H1 (cell line): ENCODE data around the gene ATCAY. TPM values are rescaled to one million over a fixed set of nuclear protein-coding genes. Genes with fewer than 3 reads are reported as not detected.

Source experiments
- CTCF ChIA-PET: fragments of 300-600 bp; sonication (Branson Sonifier 250); formaldehyde crosslinking; loops from one replicate; lab custom pipeline; 2021; ENCODE audit not compliant: partially characterized antibody; lab: Charles Lee
- POLR2A ChIA-PET: fragments of 300-600 bp; sonication (Branson Sonifier 250); formaldehyde crosslinking; loops from one replicate; lab custom pipeline; 2021; ENCODE audit warnings: inconsistent platforms; ENCODE audit not compliant: partially characterized antibody; lab: Charles Lee
- DNase-seq, 2 experiments: peaks; one replicate each; pipeline versions ENCODE4 v3.0.0 to v3.0.0-alpha.2; 2010 to 2022; ENCODE audit warnings: low spot score in 2 of 2, low read depth in 1 of 2, mixed read lengths in 1 of 2
- FAIRE-seq: peaks from 2 replicates; lab custom pipeline; 2011; peaks lifted over from hg19 to GRCh38; lab: Jason Lieb, UNC
- H2AFZ ChIP-seq: 2 replicates; pipeline ENCODE4 v1.8.1; 2012; ENCODE audit warnings: low read length, inconsistent platforms
- H2AK5ac ChIP-seq: 2 replicates; pipeline ENCODE4 v1.6.1; 2013; ENCODE audit warnings: low read depth, low read length
- H2BK120ac ChIP-seq: replicated peaks from 2 replicates; pipeline ENCODE3; 2013; ENCODE audit warnings: low read depth, low read length, inconsistent platforms
- H2BK12ac ChIP-seq: 2 replicates; pipeline ENCODE4 v1.6.1; 2013; ENCODE audit warnings: low read depth, low read length
- H2BK15ac ChIP-seq: 2 replicates; pipeline ENCODE4 v1.6.1; 2013; ENCODE audit warnings: low read length
- H2BK20ac ChIP-seq: 2 replicates; pipeline ENCODE4 v1.6.1; 2013; ENCODE audit warnings: low read length
- H2BK5ac ChIP-seq: 2 replicates; pipeline ENCODE4 v1.6.1; 2013; ENCODE audit warnings: low read depth, low read length
- H3K14ac ChIP-seq: 2 replicates; pipeline ENCODE4 v1.6.1; 2013; ENCODE audit warnings: inconsistent platforms; ENCODE audit not compliant: insufficient read length
- H3K18ac ChIP-seq: 2 replicates; pipeline ENCODE4 v1.6.1; 2013; ENCODE audit warnings: low read length; ENCODE audit errors: extremely low read depth
- H3K23ac ChIP-seq: 2 replicates; pipeline ENCODE4 v1.6.1; 2013; ENCODE audit warnings: inconsistent platforms; ENCODE audit not compliant: insufficient read length
- H3K23me2 ChIP-seq: 2 replicates; pipeline ENCODE4 v1.6.1; 2013; ENCODE audit warnings: low read depth, low read length
- H3K27ac ChIP-seq: 2 replicates; pipeline ENCODE4 v1.6.1; 2011; ENCODE audit warnings: low read depth, low read length, inconsistent platforms
- H3K27me3 ChIP-seq, 4 experiments: replicated peaks in 1 of 4; 1 replicate in 1 of 4; 2 replicates in 3 of 4; pipeline versions ENCODE4 v1.6.1 to v1.8.1; 2011 to 2013; ENCODE audit warnings: low read length in 3 of 4, mild to moderate bottlenecking in 3 of 4, inconsistent platforms in 2 of 4, mixed read lengths in 2 of 4, moderate library complexity in 1 of 4; ENCODE audit not compliant: control insufficient read depth in 3 of 4, insufficient read depth in 3 of 4; ENCODE audit errors: extremely low read depth in 1 of 4
- H3K36me3 ChIP-seq, 4 experiments: 2 replicates each; pipeline versions ENCODE4 v1.6.1 to v1.8.1; 2011 to 2013; ENCODE audit warnings: mild to moderate bottlenecking in 4 of 4, low read length in 3 of 4, moderate library complexity in 2 of 4, control low read depth in 1 of 4, inconsistent platforms in 1 of 4; ENCODE audit not compliant: insufficient read depth in 4 of 4, control insufficient read depth in 2 of 4
- H3K4ac ChIP-seq: replicated peaks from 2 replicates; pipeline ENCODE3; 2013; ENCODE audit warnings: low read length, low read depth, mixed read lengths, inconsistent platforms; ENCODE audit not compliant: insufficient read length
- H3K4me1 ChIP-seq, 4 experiments: replicated peaks in 1 of 4; 1 replicate in 1 of 4; 2 replicates in 3 of 4; pipeline versions ENCODE4 v1.6.1 to v1.8.1; 2011 to 2013; ENCODE audit warnings: low read length in 3 of 4, inconsistent platforms in 2 of 4, mixed read lengths in 1 of 4; ENCODE audit not compliant: insufficient read depth in 4 of 4, control insufficient read depth in 3 of 4
- H3K4me2 ChIP-seq, 2 experiments: 2 replicates each; pipeline versions ENCODE4 v1.6.1 to v1.8.1; 2011 to 2013; ENCODE audit warnings: low read depth in 2 of 2, low read length in 2 of 2, control low read depth in 1 of 2, inconsistent platforms in 1 of 2, mild to moderate bottlenecking in 1 of 2; ENCODE audit not compliant: insufficient read depth in 1 of 2
- H3K4me3 ChIP-seq, 4 experiments: fragments of 200-600, 300-600 bp in 1 of 4; sonication (generic), shearing (Covaris generic), sonication (Bioruptor Twin) in 1 of 4; 2 replicates each; pipeline versions ENCODE4 v1.5.1 to v1.8.1; 2011 to 2016; ENCODE audit warnings: low read length in 4 of 4, low read depth in 3 of 4, control low read depth in 2 of 4, inconsistent platforms in 2 of 4, mild to moderate bottlenecking in 2 of 4, mixed read lengths in 1 of 4, moderate library complexity in 1 of 4; ENCODE audit not compliant: insufficient read depth in 2 of 4; ENCODE audit errors: extremely low read depth in 1 of 4
- H3K56ac ChIP-seq: replicated peaks from 2 replicates; pipeline ENCODE3; 2013; ENCODE audit warnings: low read depth, mild to moderate bottlenecking, mixed read lengths, low read length, inconsistent platforms; ENCODE audit not compliant: insufficient read length
- H3K79me1 ChIP-seq: 2 replicates; pipeline ENCODE4 v1.6.1; 2013; ENCODE audit warnings: low read depth, low read length, control low read depth
- H3K79me2 ChIP-seq, 2 experiments: 2 replicates each; pipeline versions ENCODE4 v1.6.1 to v1.8.1; 2012 to 2013; ENCODE audit warnings: low read length in 2 of 2, mild to moderate bottlenecking in 2 of 2, inconsistent platforms in 1 of 2; ENCODE audit not compliant: insufficient read depth in 2 of 2, control insufficient read depth in 1 of 2
- H3K9ac ChIP-seq, 4 experiments: replicated peaks in 1 of 4; 1 replicate in 1 of 4; 2 replicates in 3 of 4; pipeline versions ENCODE4 v1.6.1 to v1.8.1; 2011 to 2013; ENCODE audit warnings: low read depth in 3 of 4, low read length in 3 of 4, control low read depth in 2 of 4, mild to moderate bottlenecking in 2 of 4, moderate library complexity in 2 of 4, inconsistent platforms in 1 of 4; ENCODE audit errors: extremely low read depth in 1 of 4
- H3K9me3 ChIP-seq, 2 experiments: 2 replicates each; pipeline versions ENCODE4 v1.6.1 to v1.8.1; 2012 to 2013; ENCODE audit warnings: mild to moderate bottlenecking in 2 of 2, moderate library complexity in 2 of 2, control low read depth in 1 of 2, inconsistent platforms in 1 of 2, low read depth in 1 of 2, low read length in 1 of 2, mixed read lengths in 1 of 2; ENCODE audit not compliant: insufficient read depth in 2 of 2
- H4K20me1 ChIP-seq, 2 experiments: replicated peaks in 1 of 2; 2 replicates each; pipeline versions ENCODE3 to v1.8.1; 2011 to 2013; ENCODE audit warnings: inconsistent platforms in 2 of 2, low read length in 2 of 2, mild to moderate bottlenecking in 1 of 2; ENCODE audit not compliant: insufficient read depth in 2 of 2, control insufficient read depth in 1 of 2
- H4K5ac ChIP-seq: 2 replicates; pipeline ENCODE4 v1.6.1; 2013; ENCODE audit warnings: low read length, low read depth, mixed read lengths, inconsistent platforms; ENCODE audit not compliant: insufficient read length
- H4K8ac ChIP-seq: 2 replicates; pipeline ENCODE4 v1.8.0; 2013; ENCODE audit warnings: mild to moderate bottlenecking, moderate library complexity, low read length, inconsistent platforms; ENCODE audit not compliant: insufficient read depth; ENCODE audit errors: extremely low read depth
- H4K91ac ChIP-seq: replicated peaks from 2 replicates; pipeline ENCODE3; 2013; ENCODE audit warnings: low read length, mixed read lengths, inconsistent platforms; ENCODE audit not compliant: insufficient read length
- BCL11A ChIP-seq, 2 experiments: IDR thresholded peaks; one replicate each; pipeline ENCODE4 v1.6.1; 2011; ENCODE audit warnings: low read depth in 2 of 2, low read length in 2 of 2, mild to moderate bottlenecking in 2 of 2
- CBX5 ChIP-seq: fragments of 300-800, 300-1000 bp; sonication (generic); IDR thresholded peaks from 2 replicates; pipeline ENCODE4 v1.7.1; 2016; ENCODE audit warnings: antibody characterized with exemption, low read length, low read depth
- CHD1 ChIP-seq: IDR thresholded peaks from 2 replicates; pipeline ENCODE4 v1.6.1; 2012; ENCODE audit warnings: low read depth, low read length, improper control_type of control experiment
- GTF2F1 ChIP-seq: IDR thresholded peaks from 2 replicates; pipeline ENCODE4 v1.6.1; 2012; ENCODE audit warnings: low read depth, low read length, improper control_type of control experiment, borderline replicate concordance
- KDM4A ChIP-seq: IDR thresholded peaks from one replicate; pipeline ENCODE4 v1.7.1; 2012; ENCODE audit warnings: low read depth, mild to moderate bottlenecking, moderate library complexity, low read length, inconsistent platforms; ENCODE audit not compliant: severe bottlenecking
- POLR2A ChIP-seq, 2 experiments: IDR thresholded peaks; 1 replicate in 1 of 2; 2 replicates in 1 of 2; pipeline ENCODE4 v1.6.1; 2011; ENCODE audit warnings: low read depth in 2 of 2, low read length in 2 of 2, mild to moderate bottlenecking in 2 of 2; ENCODE audit errors: control extremely low read depth in 1 of 2
- RFX5 ChIP-seq: IDR thresholded peaks from 2 replicates; pipeline ENCODE4 v1.6.1; 2011; ENCODE audit warnings: low read depth, low read length, improper control_type of control experiment, borderline replicate concordance
- SAP30 ChIP-seq: fragments of 300-600 bp; sonication (generic); IDR thresholded peaks from 2 replicates; pipeline ENCODE4 v1.7.1; 2012; ENCODE audit warnings: low read length, moderate library complexity, mild to moderate bottlenecking, inconsistent platforms; ENCODE audit not compliant: insufficient read depth, insufficient replicate concordance
- SP1 ChIP-seq: IDR thresholded peaks from 2 replicates; pipeline ENCODE4 v1.6.1; 2011; ENCODE audit warnings: low read depth, low read length
- TBP ChIP-seq: IDR thresholded peaks from 2 replicates; pipeline ENCODE4 v1.6.1; 2011; ENCODE audit warnings: low read depth, low read length, improper control_type of control experiment
- TCF12 ChIP-seq: IDR thresholded peaks from 2 replicates; pipeline ENCODE4 v1.6.1; 2011; ENCODE audit warnings: low read depth, mild to moderate bottlenecking, low read length
- TEAD4 ChIP-seq: IDR thresholded peaks from 2 replicates; pipeline ENCODE4 v1.6.1; 2012; ENCODE audit warnings: low read depth, low read length, inconsistent platforms, mixed read lengths
- WGBS, 2 experiments: shearing (Covaris generic) in 1 of 2; methylation state at CpG; one replicate each; pipeline versions ENCODE4 v1.1.6 to v1.1.7; 2013 to 2015; ENCODE audit warnings: low lambda C conversion rate in 2 of 2, mixed read lengths in 2 of 2, inconsistent platforms in 1 of 2, low coverage in 1 of 2, missing lambda C conversion rate in 1 of 2; ENCODE audit not compliant: insufficient replicate concordance in 2 of 2, insufficient coverage in 1 of 2, insufficient read length in 1 of 2; ENCODE audit errors: extremely low coverage in 1 of 2, missing lambda C conversion rate in 1 of 2; 5-methylcytosine and 5-hydroxymethylcytosine counted together
- polyA plus RNA-seq, 7 experiments: library from polyadenylated mRNA; depleted of rRNA in 3 of 7; stranded (reverse) in 5 of 7; unstranded in 2 of 7; fragments of >200 nt in 5 of 7; fragments of 200-250 nt in 2 of 7; gene quantifications; 1 replicate in 5 of 7; 2 replicates in 1 of 7; 4 replicates in 1 of 7; pipeline versions ENCODE4 v1.2.1 to v1.2.3, GENCODE V29; 2011 to 2013; ENCODE audit warnings: missing spikeins in 2 of 7, mixed read lengths in 2 of 7
- total RNA-seq: library from RNA; stranded (reverse); fragmentation: NEBNext Ultra II Directional; extraction: Animal tissue kit (Norgen Biotek cat#: 25700); gene quantifications from 2 replicates; pipeline ENCODE4 v1.2.1, GENCODE V29; 2021
- TF ChIP-seq, protein P1 (sequence below): IDR thresholded peaks from 2 replicates; pipeline ENCODE4 v1.6.1; 2012; ENCODE audit warnings: low read length, inconsistent platforms

The ATCAY gene
- total and polyA plus RNA-seq, 2 of the 8 experiments (the other 6 are each of a cell fraction or from before 2014, with no cell fraction given), result 24.4 to 33.8 TPM

DNA sequence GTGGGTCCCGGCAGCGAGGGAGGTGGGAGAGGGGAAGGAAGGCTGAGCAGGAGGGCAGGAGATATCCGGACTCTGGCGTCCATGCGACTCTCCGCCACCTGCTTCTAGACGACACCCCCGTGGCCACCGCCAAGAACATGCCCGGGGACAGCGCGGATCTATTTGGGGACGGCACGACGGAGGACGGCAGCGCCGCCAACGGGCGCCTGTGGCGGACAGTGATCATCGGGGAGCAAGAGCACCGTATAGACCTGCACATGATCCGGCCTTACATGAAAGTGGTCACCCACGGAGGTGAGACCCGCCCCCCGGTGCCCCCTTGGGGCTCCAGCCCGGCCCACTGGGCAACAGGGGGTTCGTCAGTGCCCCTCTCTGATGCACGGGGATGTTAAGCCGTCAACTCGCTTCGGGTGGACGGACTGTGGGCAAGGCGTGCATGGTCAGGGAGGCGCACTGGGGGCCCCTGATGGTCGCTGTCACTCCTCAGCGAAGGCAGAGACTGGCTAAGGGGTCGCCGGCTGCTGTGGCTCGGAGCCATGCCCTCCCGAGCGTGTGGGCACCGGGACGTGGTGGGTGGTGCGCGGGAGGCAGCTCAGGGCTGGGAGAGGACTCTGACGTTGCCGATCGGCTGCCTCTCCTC, 27.3 kb downstream of the ATCAY start:
- Histone ChIP-seq H4K8ac (no peak overlapping the region), H4K5ac (no peak overlapping the region), H3K27me3 (no peaks in the 10 kb centered on the region), H4K20me1 (peaks cover 0 to 3% of the 10 kb centered on the region in 2 experiments), H2BK20ac (no peak overlapping the region), H3K27ac (no peak overlapping the region), H2BK120ac (no peak overlapping the region), H3K14ac (no peak overlapping the region), H3K23me2 (no peaks in the 10 kb centered on the region), H3K79me2 (no peaks in the 10 kb centered on the region), H3K4me1 (no peaks in the 10 kb centered on the region), H4K91ac (no peak overlapping the region), H2BK15ac (no peak overlapping the region), H3K23ac (no peak overlapping the region), H3K9ac (no peak overlapping the region), H2BK5ac (no peak overlapping the region), H3K4me2 (no peak overlapping the region), H3K9me3 (peaks cover 11 to 16% of the 10 kb centered on the region in 2 experiments), H2BK12ac (no peak overlapping the region), H3K36me3 (peaks cover 7 to 43% (median 25%) of the 10 kb centered on the region in 4 experiments), H3K56ac (no peak overlapping the region), H3K18ac (no peak overlapping the region), H3K79me1 (no peaks in the 10 kb centered on the region), H2AFZ (no peak overlapping the region), H2AK5ac (no peak overlapping the region), H3K4me3 (no peak overlapping the region), H3K4ac (no peak overlapping the region)
- ChIA-PET CTCF (no interaction called here), POLR2A (no interaction called here)
- 95% methylated on average over 46 of the region's 50 CpGs; no CpG with 5 or more reads in 1 of the 2 experiments for WGBS, 2 experiments
- DNase-seq (no peak), FAIRE-seq (no peak)
- TF ChIP-seq CBX5 (no peak), BCL11A (IDR thresholded peaks at IDR 0.05; ENCODE audit: low read depth in 2 of 2, low read length in 2 of 2) (no peak), KDM4A (no peak), TCF12 (no peak), SAP30 (no peak), TBP (no peak), CHD1 (no peak), POLR2A (IDR thresholded peaks at IDR 0.05; ENCODE audit: control extremely low read depth in 1 of 2, low read depth in 2 of 2, low read length in 2 of 2) (no peak), RFX5 (no peak), SP1 (no peak), GTF2F1 (no peak), TEAD4 (no peak)
- TF ChIP-seq, protein P1, sequence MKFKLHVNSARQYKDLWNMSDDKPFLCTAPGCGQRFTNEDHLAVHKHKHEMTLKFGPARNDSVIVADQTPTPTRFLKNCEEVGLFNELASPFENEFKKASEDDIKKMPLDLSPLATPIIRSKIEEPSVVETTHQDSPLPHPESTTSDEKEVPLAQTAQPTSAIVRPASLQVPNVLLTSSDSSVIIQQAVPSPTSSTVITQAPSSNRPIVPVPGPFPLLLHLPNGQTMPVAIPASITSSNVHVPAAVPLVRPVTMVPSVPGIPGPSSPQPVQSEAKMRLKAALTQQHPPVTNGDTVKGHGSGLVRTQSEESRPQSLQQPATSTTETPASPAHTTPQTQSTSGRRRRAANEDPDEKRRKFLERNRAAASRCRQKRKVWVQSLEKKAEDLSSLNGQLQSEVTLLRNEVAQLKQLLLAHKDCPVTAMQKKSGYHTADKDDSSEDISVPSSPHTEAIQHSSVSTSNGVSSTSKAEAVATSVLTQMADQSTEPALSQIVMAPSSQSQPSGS, result no peak
